Neuronal stem cell (in vitro differentiated cells): Measurements from ENCODE around the gene CTDSP2. TPM values are rescaled to one million over a fixed set of nuclear protein-coding genes. Genes with fewer than 3 reads are reported as not detected.

ENCODE experiments used
- small RNA-seq: library from polyadenylated mRNA; stranded (forward); fragments of <200 nt; extraction: miRNeasy Mini kit (QIAGEN cat#:217004); gene quantifications from one replicate; pipeline ENCODE3, GENCODE V24; 2013; ENCODE audit not compliant: insufficient read depth

CTDSP2 gene

Small RNA genes lying within 50 kb of the gene (small RNA-seq; reads per million reads assigned to genes)
- gene MIR26A2: 33.9 reads per million, percentile 89 among the genes with 10 or more reads in this experiment
- not detected for gene RNU6-1083P
